Stimulated activated naive CD8-positive, alpha-beta T cell treated with anti-CD3 and anti-CD28 coated beads, Interleukin-15, Interleukin-2, amounts not matched to agents 100 ng/mL and 50 ng/mL, for 24 hours (primary cell): ENCODE results near the gene CCM2L.
A peak's percentile ranks its signal among the peaks of the same experiment; 100 is the strongest.

Source experiments
- H3K27ac Mint-ChIP-seq: one replicate; pipeline ENCODE4 v1.8.0; 2021; ENCODE audit warnings: mild to moderate bottlenecking, mixed read lengths
- H3K27me3 Mint-ChIP-seq: one replicate; pipeline ENCODE4 v1.8.0; 2021; ENCODE audit warnings: mixed read lengths
- H3K36me3 Mint-ChIP-seq: one replicate; pipeline ENCODE4 v1.8.0; 2021; ENCODE audit warnings: low read depth, mixed read lengths
- H3K4me1 Mint-ChIP-seq: one replicate; pipeline ENCODE4 v1.8.0; 2021; ENCODE audit warnings: low read depth, mixed read lengths
- H3K4me3 Mint-ChIP-seq: one replicate; pipeline ENCODE4 v1.8.0; 2021; ENCODE audit warnings: mild to moderate bottlenecking, mixed read lengths
- H3K9me3 Mint-ChIP-seq: one replicate; pipeline ENCODE4 v1.8.0; 2021; ENCODE audit warnings: mixed read lengths

CCM2L gene

GRCh38 chr20:32009564-32009963, 674 bp upstream of the CCM2L start:
- H3K9me3 Mint-ChIP-seq: no peaks in the 10 kb centered on the region
- H3K4me1 Mint-ChIP-seq: no peaks in the 10 kb centered on the region
- H3K27me3 Mint-ChIP-seq: peaks cover 10% of the 10 kb centered on the region
- no peaks in the 10 kb centered on the region for H3K36me3 Mint-ChIP-seq
- H3K27ac Mint-ChIP-seq: no peak overlapping the region
- H3K4me3 Mint-ChIP-seq: no peak overlapping the region

- no peak overlapping the region for H3K27ac Mint-ChIP-seq
- H3K4me1 Mint-ChIP-seq: no peaks in the 10 kb centered on the region
- peaks cover 18% of the 10 kb centered on the region for H3K27me3 Mint-ChIP-seq
- no peaks in the 10 kb centered on the region for H3K9me3 Mint-ChIP-seq
- H3K36me3 Mint-ChIP-seq: no peaks in the 10 kb centered on the region
- no peak overlapping the region for H3K4me3 Mint-ChIP-seq
Observed at GRCh38 chr20:32010666-32011065, 428 bp downstream of the CCM2L start.

- H3K36me3 Mint-ChIP-seq: no peaks in the 10 kb centered on the region
- no peaks in the 10 kb centered on the region for H3K4me1 Mint-ChIP-seq
- peaks cover 27% of the 10 kb centered on the region for H3K27me3 Mint-ChIP-seq
- no peaks in the 10 kb centered on the region for H3K9me3 Mint-ChIP-seq
- H3K4me3 Mint-ChIP-seq: no peak overlapping the region
- H3K27ac Mint-ChIP-seq: no peak overlapping the region
Observed at GRCh38 chr20:32012159-32012688, 2.0 kb downstream of the CCM2L start.

DNA sequence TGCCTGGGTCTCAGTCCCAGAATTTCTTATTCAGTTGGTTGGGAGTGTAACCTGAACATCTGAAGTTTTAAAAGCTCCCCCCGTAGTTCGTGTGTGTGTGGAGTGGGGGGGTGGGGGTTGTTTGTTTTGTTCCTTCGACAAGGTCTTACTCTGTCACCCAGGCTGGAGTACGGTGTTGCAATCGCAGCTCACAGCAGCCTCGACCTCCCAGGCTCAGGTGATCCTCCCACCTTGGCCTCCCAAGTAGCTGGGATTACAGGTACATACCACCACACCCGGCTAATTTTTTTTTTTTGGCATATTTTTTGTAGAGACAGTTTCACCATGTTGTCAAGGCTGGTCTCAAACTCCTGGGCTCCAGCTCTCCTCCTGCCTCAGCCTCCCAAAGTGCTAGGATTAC, 3.1 kb downstream of the CCM2L start:
- Mint-ChIP-seq H3K4me1 (peaks cover 8% of the 10 kb centered on the region), H3K9me3 (no peaks in the 10 kb centered on the region), H3K36me3 (no peaks in the 10 kb centered on the region), H3K27ac (no peak overlapping the region), H3K4me3 (no peak overlapping the region), H3K27me3 (peaks cover 35% of the 10 kb centered on the region)

GRCh38 chr20:32017711-32018251, 7.5 kb downstream of the CCM2L start:
- H3K9me3 Mint-ChIP-seq: no peaks in the 10 kb centered on the region
- peaks cover 23% of the 10 kb centered on the region for H3K4me1 Mint-ChIP-seq
- no peaks in the 10 kb centered on the region for H3K36me3 Mint-ChIP-seq
- H3K27ac Mint-ChIP-seq: no peak overlapping the region
- H3K4me3 Mint-ChIP-seq: peak overlapping the region; percentile 45
- peaks cover 66% of the 10 kb centered on the region for H3K27me3 Mint-ChIP-seq

DNA sequence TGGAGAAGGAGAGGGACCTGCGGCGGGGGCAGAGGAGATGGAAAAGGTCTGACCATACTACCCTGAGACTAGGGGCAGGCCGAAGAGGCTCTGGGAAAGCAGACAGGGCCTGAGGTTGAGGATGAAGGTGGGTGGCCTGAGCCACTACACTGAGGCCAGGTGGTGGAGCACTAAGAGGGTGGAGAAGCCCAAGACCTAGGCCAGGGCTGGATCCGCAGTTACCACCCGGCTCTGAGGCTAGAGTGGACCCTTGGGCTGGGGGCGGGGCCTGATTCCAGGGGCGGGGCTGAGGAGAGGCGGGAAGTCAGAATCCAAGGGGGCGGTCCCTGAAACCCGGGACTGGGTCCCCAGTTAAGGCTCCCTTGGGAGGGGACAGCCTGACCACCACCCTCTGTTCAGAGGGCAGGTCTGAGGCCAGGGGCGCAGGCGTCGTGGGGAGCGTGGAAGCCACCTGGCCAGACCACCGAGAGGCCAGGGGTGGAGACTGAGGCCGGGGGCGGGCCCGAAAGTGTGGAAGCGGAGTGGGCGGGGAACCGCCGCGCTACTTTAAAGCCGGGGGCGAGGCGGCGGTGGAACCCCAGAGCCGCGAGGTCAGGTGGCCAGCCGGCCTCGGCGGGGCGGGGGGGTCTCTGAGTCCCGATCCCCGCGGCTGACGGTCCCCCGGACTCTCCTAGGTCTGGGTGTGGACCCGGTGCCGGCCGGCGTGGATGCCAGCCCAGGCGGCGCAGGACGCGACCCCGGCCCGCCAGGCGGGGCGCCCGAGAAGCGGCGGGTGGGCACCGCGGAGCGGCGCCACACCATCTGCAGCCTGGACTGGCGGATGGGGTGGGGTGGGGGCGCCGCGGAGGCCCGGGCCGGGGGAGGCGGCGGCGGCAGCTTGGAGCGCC, 8.3 kb downstream of the CCM2L start:
- Mint-ChIP-seq H3K4me3 (peak overlapping the region; percentile 69), H3K9me3 (no peaks in the 10 kb centered on the region), H3K27ac (no peak overlapping the region), H3K36me3 (no peaks in the 10 kb centered on the region), H3K4me1 (peaks cover 23% of the 10 kb centered on the region), H3K27me3 (peaks cover 73% of the 10 kb centered on the region)

DNA sequence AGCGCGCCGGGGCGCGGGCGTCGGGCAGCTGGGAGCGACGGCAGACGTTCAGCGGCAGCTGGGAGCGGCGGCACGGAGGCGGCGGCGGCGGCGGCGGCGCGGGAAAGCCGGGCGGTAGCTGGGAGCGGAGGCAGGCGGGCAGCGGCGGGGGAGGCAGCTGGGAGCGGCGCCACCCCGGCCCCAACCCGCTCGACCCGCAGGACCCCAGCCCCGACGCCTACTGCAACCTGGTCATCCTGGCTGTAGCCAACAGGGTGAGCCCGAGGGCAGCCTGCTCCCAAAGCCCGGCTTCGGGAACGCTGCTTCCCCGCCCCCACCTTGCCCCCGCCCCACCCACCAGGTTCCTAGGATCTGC, 8.9 kb downstream of the CCM2L start:
- H3K27ac Mint-ChIP-seq: no peak overlapping the region

GRCh38 chr20:32019563-32020463, 9.6 kb downstream of the CCM2L start:
- Mint-ChIP-seq H3K9me3 (no peaks in the 10 kb centered on the region), H3K27me3 (peaks cover 80% of the 10 kb centered on the region), H3K4me1 (peaks cover 23% of the 10 kb centered on the region), H3K4me3 (peak overlapping the region; percentile 72), H3K36me3 (no peaks in the 10 kb centered on the region), H3K27ac (no peak overlapping the region)

More for the DNA sequence above, 8.9 kb downstream of the CCM2L start:
- H3K4me3 Mint-ChIP-seq: peak overlapping the region; percentile 72
- H3K4me1 Mint-ChIP-seq: peaks cover 23% of the 10 kb centered on the region
- peaks cover 79% of the 10 kb centered on the region for H3K27me3 Mint-ChIP-seq
- H3K36me3 Mint-ChIP-seq: no peaks in the 10 kb centered on the region
- no peaks in the 10 kb centered on the region for H3K9me3 Mint-ChIP-seq

DNA sequence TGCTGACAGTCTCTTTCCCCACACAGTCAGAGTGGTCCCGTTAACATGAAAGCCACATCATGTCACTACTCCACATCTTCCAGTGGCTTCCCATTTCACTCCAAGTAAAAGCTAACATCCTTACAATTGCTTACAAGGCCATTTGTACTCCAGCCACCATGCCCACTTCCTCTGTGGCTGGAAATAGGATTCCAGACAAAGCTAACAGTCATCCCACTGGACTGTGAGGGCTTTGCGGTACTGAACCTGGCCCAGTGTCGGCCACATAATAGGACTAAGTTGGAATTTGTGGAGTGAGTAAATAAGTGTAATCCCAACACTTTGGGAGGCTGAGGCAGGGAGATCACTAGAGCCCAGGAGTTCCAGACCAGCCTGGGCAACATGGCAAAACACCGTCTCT, 10.9 kb downstream of the CCM2L start:
- Mint-ChIP-seq H3K9me3 (no peaks in the 10 kb centered on the region), H3K4me1 (peaks cover 23% of the 10 kb centered on the region), H3K27me3 (peaks cover 73% of the 10 kb centered on the region), H3K27ac (no peak overlapping the region), H3K36me3 (no peaks in the 10 kb centered on the region), H3K4me3 (no peak overlapping the region)

DNA sequence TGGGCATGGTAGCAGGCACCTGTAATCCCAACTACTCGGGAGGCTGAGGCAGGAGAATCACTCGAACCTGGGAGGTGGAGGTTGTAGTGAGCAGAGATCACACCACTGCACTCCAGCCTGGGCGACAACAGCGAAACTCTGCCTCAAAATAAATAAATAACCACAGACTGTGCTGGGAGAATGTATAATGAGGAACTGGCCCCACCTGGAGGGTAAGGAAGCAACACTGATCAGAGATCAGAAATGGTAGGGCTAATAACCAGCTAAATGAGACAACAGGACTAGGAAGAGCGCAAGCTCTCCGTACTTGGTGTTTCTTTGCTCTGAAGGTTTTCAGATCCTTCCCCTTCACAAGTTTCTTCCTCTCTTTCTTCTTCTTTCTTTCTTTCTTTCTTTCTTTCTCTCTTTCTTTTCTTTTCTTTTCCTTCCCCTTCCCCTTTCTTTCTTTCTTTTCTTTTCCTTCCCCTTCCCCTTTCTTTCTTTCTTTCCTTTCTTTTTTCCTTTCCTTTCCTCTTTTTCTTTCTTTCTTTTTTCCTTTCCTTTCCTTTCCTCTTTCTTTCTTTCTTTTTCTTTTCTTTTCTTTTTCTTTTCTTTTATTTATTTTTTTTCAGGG, 14.6 kb downstream of the CCM2L start:
- no peaks in the 10 kb centered on the region for H3K36me3 Mint-ChIP-seq
- no peak overlapping the region for H3K4me3 Mint-ChIP-seq
- H3K27me3 Mint-ChIP-seq: peaks cover 47% of the 10 kb centered on the region
- no peak overlapping the region for H3K27ac Mint-ChIP-seq
- H3K9me3 Mint-ChIP-seq: no peaks in the 10 kb centered on the region
- peaks cover 7% of the 10 kb centered on the region for H3K4me1 Mint-ChIP-seq

GRCh38 chr20:32027643-32028042, 17.4 kb downstream of the CCM2L start:
- H3K9me3 Mint-ChIP-seq: no peaks in the 10 kb centered on the region
- H3K36me3 Mint-ChIP-seq: no peaks in the 10 kb centered on the region
- peaks cover 18% of the 10 kb centered on the region for H3K27me3 Mint-ChIP-seq
- no peaks in the 10 kb centered on the region for H3K4me1 Mint-ChIP-seq
- no peak overlapping the region for H3K27ac Mint-ChIP-seq
- H3K4me3 Mint-ChIP-seq: no peak overlapping the region

DNA sequence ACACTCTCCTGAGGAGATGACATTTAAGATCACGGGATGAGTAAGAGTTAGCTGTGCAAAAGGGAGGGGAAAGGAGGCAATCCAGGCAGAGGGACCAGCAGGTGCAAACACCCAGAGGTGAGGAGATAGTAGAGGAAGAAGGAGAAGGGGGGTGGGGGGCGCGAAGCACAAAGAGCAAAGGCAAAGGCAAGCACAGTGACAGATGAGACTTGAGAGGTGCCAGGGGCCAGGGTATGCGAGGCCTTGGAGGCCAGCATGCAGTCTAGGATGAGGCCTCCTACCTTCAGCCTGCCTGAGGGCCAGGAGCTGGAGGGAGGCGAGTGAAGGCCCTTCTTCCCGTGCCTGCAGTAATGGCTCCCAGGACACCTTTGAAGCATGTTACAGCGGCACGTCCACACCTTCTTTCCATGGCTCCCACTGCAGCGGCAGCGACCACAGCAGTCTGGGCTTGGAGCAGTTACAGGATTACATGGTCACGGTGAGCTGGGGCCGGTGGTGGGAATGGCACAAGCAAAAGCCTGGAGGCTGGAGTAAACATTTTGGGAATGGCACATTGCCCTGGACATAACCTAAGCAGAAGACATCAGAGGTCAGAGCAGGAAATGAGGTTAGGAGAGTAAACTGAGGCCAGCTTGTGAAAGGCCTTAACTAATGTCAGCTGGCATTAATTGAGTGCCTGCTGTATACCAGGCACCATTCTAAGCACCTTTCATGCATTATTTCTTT, 18.6 kb downstream of the CCM2L start:
- H3K9me3 Mint-ChIP-seq: no peaks in the 10 kb centered on the region
- no peaks in the 10 kb centered on the region for H3K36me3 Mint-ChIP-seq
- H3K4me1 Mint-ChIP-seq: no peaks in the 10 kb centered on the region
- H3K27ac Mint-ChIP-seq: no peak overlapping the region
- H3K4me3 Mint-ChIP-seq: no peak overlapping the region
- peaks cover 14% of the 10 kb centered on the region for H3K27me3 Mint-ChIP-seq

DNA sequence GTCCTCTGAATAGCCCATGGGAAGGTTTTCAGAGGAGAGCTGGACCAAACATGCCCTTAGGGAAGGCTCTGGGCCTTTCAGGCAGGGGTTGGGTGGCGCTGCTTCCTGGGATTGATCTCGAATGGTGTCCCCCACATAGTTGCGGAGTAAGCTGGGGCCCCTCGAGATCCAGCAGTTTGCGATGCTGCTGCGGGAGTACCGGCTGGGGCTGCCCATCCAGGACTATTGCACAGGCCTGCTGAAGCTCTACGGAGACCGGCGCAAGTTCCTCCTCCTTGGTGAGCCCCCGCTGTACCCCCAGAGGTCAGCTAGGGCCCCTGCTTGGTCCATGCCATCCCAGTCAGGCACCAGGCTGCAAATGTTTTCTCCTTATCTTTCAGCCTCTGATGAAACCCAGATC, 19.3 kb downstream of the CCM2L start:
- Mint-ChIP-seq H3K9me3 (no peaks in the 10 kb centered on the region), H3K4me3 (no peak overlapping the region), H3K36me3 (no peaks in the 10 kb centered on the region), H3K27ac (no peak overlapping the region), H3K4me1 (no peaks in the 10 kb centered on the region), H3K27me3 (peaks cover 10% of the 10 kb centered on the region)
